Esophagus squamous epithelium (tissue), 4 donors: ENCODE data around the gene SMAD3.

Source experiments
- CTCF ChIP-seq, 6 experiments: fragments of 450-650 bp in 4 of 6; fragments of 200-600 bp in 2 of 6; sonication (generic) in 2 of 6; IDR thresholded peaks; one replicate each; pipeline ENCODE4 v1.5.1; 2016 to 2019; ENCODE audit warnings: antibody characterized with exemption in 6 of 6, mild to moderate bottlenecking in 4 of 6, moderate library complexity in 4 of 6
- POLR2A ChIP-seq, 4 donors: fragments of 450-650 bp; IDR thresholded peaks; one replicate each; pipeline ENCODE4 v1.6.1; 2017; ENCODE audit warnings: antibody characterized with exemption in 4 of 4, mild to moderate bottlenecking in 4 of 4, moderate library complexity in 3 of 4

GRCh38 chr15:67215102-67215501 is 149.7 kb downstream of the SMAD3 start:
- no peak for TF ChIP-seq POLR2A (IDR thresholded peaks at IDR 0.05)
- TF ChIP-seq CTCF (IDR thresholded peaks at IDR 0.05), result no peak
